ENCODE data around the gene CWC15.
"Not testable (repeated sequence)": the region's sequence is repeated elsewhere in the genome, so short reads cannot be mapped to it uniquely, and the experiment has no call there.

CWC15 gene

DNA sequence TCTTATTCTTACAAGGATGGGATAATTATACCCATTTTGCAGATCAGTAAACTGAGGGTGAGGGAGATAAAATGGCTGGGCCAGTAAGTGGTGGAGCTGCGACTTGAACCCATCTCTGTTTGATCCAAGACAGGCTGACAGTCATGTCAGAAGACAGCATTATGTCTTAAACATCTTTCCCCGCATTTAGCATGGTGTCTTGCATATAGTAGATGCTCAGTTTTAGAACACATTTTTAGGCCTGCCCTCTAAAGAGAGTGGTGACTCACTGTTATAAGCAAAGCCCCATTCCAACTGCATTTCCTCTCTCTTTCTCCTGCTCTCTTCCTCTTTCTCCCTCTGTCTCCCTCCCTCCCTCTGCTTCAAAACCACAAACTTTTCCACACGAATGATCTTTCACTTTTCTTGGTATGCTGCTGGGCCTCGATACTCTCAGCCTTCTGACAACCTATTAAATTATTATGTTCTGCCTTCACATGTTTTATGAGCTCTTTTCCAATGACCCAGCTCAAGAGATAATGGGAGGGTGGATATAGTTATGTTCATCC lies 25.2 kb downstream of the CWC15 start:
- peak; percentile 82 for DNase-seq

GRCh38 chr11:94946812-94947211 lies 26.5 kb downstream of the CWC15 start:
- DNase-seq, result no peak

GRCh38 chr11:94941131-94941530 lies 32.2 kb downstream of the CWC15 start:
- DNase-seq, result no peak

- DNase-seq, result no peak
Observed at GRCh38 chr11:94939346-94939745, 34.0 kb downstream of the CWC15 start.

DNA sequence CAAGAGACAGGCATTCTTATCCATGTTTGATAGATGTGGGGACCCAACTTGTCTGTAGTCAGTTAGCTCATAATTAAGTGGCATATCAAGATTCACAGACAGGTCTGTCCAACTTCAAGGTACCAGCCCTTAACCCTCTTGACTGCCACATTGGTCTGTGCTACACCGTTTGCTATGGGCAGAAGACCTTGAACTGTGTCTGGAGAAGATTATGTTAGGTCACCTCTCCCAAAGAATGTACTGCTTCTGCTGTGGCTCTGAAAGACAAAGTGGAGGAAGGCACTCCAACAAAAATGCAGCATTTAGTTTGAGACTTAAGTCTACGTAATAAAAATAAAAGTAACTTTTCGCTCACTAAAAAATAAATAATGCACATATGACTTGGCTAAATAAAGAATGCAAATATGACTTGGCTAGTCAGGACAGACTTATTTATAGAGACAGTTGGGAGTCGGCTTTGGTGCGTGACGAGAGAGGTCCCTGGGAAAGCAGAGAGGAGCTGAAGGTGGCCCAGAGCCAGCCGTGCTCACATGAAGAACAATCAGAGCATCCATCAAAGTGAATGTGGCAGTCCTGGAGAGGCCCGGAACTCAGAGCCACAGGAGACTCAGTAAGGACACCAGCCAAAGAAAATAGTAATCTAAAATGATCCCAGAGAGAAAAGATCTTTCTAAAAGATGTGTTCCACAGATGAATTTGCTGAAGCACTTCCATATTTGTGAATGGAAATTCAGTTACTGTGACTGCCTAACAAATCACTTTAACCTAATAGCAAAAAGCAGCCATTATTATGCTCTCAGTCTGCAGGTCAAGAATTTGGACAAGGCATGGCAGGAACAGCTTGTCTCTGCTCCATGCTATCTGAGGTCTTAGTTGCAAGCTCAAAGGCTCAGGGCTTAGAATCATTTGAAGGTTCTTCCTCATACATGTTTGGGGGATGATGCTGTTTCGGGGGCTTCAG lies 35.0 kb downstream of the CWC15 start:
- DNase-seq, result peak; percentile 95

GRCh38 chr11:94934846-94935245 lies 38.5 kb downstream of the CWC15 start:
- no peak for DNase-seq

GRCh38 chr11:94934362-94934761 lies 39.0 kb downstream of the CWC15 start:
- DNase-seq, result peak; percentile 56

DNA sequence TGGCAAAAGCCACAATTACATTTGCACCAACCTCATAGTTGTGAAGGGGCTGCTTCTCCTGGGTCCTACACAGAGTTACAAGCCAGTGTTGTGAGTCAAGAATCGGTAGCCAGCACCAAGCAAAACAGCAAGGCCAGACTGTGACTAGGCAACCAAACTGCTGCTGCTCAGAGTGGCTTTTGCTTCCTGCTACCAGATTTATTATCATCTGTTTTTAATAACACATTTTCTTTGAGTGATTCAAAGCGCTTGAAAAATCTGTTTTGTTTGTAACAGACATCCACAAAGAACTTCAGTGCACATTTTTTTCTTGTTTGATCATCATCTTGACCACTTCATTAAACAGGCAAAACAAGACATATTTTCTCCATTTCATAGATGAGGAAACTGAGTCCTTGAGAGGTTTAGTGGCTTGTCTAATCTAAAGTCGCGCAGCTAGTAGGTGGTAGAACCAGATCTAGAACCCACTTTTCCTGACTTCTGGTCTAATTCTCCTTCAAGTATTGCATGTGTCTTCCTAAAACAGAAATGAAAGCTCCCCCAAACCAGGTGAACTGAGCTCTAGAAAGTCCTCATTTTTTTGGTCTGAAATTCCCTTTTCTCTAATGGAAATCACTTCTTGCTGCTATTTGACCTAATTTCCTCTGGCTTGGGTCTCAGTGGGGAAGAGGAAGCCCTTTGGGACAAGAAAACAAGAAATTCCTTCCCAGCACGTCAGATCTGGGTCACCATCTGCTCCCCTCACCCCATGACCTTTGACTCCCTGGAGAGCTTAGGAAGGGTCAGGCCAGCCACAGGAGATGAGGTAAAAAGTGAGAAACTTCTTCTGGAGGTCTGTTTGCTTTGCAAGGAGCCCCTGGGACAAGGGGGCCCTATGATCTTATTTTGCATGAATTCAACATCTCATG lies 39.9 kb downstream of the CWC15 start:
- DNase-seq, result peak; percentile 99

DNA sequence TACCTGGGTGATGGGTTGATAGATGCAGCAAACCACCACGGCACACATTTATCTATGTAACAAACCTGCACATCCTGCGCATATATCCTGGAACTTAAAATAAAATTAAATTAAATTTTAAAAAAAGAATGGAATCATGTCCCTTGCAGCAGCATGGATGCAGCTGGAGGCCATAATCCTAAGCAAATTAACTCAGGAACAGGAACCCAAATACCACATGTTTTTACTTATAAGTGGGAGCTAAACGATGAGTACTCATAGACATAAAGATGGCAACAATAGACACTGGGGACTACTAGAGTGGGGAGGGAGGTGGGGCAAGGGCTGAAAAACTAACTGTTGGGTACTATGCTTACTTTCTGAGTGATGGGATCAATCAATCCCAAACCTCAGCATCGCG lies 40.9 kb downstream of the CWC15 start:
- DNase-seq, result peak; percentile 34

GRCh38 chr11:94932072-94932471 lies 41.3 kb downstream of the CWC15 start:
- DNase-seq, result not testable (repeated sequence)

DNA sequence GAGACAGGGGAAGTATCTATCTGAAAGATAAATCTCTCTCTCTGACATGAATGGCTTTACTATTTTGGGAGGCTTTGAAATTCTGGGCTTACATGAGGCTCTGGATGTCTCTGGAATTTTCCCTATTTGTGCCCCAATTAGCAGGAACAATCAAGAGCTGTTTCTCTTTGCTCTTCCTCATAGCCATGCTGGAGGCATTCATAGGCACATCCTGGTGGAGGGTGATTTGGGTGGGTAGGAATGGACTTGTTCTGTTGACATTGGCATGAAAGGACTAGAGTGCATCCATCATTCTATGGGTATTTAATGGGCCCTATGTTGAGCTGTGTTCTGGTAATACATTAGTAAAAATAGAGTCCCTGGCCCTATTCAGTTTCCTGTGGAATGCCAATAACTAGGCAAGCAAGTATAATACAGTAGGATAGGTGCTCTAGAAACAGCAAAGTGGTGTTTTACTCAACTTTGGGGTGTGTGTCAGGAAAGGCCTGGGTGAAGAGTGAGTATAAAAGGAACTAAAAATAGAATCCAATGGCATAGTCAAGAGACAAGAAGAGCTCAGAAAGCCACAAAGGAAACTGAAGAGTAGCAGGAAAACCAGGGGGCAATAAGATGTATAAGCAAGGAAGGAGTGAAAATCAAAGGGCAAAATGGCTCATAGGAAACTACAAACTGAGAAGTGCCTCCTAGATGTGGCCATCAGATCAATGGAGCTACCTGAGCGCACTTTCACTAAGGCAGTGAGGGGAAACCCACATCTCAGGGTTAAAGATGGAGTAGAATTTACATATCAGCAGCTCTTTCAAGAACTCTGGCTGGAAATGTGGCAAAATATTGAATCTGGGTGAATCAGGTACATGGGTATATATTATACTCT lies 45.0 kb downstream of the CWC15 start:
- DNase-seq, result peak; percentile 73

- peak; percentile 97 for DNase-seq
Observed at GRCh38 chr11:94926698-94927237, 46.6 kb downstream of the CWC15 start.

DNA sequence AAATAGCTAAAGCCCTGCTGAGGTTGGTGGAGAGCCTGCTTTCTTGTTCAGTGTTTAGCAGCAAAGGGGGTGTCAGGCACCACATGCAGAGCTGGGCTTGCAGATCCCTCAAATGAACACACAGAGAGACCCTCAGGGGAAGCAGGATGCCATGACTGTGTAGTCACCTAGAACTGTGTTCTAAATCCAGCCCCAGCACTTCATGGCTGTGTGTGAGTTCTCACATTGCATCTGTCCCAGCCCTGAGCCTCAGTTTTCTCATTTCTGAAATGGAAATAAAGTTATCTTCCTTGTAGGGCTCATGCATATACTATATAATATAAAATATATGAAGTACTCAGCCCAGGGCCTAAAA lies 47.1 kb downstream of the CWC15 start:
- peak; percentile 77 for DNase-seq

GRCh38 chr11:94925422-94926270 lies 47.7 kb downstream of the CWC15 start:
- no peak for DNase-seq

DNA sequence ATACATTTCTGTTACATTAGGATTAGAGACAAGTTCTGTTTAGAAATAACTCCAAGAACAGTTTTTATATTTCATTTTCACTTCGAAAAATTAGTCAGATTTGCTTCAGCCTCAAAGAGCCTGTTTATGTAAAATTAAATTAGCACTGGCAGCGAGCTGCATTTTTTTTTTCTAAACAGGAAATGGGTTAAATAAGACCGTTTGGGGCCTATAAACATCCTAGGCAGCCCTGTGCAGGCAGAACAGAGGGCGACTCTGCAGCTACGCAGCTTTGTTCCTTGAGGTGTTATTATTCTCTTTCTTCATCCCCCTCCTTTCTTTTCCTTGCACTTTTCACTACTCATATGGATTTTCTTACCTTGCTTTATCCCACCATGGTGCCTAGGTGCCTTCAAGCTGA lies 48.7 kb downstream of the CWC15 start:
- no peak for DNase-seq

DNA sequence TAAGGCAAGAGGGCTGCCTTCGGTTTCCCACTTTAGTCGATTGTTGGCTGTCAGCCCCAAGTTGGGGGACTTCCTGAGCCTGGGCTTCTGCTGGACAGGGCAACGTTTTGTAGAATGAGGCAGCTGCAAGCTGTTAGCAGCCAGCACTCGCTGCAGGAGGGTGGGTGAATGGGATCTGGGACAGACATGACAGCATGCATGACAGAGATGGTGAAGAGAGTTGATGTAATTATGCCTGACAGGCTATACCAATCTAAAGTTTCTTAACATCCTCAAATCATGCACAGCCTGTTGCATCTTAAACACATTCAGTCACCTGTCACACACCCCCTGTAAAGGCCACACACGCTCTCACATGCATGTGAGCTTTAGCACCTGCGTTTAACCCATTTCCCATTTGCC lies 49.2 kb downstream of the CWC15 start:
- DNase-seq, result no peak

DNA sequence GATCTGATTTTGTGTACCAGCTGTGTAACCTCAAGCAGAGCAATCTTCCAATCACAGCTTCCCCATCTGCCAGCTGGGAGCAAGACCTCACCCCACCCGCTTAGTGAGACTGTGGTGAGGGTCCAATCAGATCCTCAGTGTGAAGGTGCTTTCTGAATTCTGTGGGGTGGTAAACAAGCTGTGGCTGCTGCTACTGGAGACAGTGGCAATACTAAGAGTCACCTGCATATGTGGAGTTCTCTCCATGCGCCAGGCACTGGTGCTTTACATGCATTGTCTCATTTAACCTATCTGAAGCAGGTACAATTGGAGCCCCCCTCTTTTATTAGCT lies 50.4 kb downstream of the CWC15 start:
- no peak for DNase-seq

GRCh38 chr11:94922321-94923003 lies 50.9 kb downstream of the CWC15 start:
- DNase-seq, result no peak

DNA sequence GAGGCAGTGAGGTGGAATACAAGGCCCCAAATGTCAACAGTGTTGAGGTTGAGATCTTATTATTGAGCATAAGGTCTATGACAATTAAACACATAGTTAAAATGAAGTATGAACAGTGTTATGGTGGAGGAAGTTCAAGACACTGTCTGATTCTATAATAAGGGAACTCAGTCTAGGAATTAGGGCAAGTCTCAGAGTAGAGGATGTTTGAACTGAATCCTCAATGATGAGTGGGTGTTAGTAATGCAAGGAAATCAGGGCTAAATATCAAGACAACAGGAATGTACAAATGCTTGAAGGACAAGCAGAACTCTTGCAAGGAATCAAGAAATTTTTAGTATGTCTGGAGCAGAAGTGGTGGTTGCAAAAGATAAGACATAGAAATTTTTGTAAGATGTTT lies 53.0 kb downstream of the CWC15 start:
- DNase-seq, result no peak

- DNase-seq, result not testable (repeated sequence)
Observed at GRCh38 chr11:94913718-94914394, 59.5 kb downstream of the CWC15 start.
